Left renal cortex interstitium (tissue), 4 donors: ENCODE measurements around the gene SLC38A8. TPM values are rescaled to one million over a fixed set of nuclear protein-coding genes. Genes with fewer than 3 reads are reported as not detected.

Experiments
- DNase-seq, 4 donors: peaks; one replicate each; pipeline ENCODE4 v3.0.0-alpha.2; 2013; ENCODE audit warnings: low read depth in 4 of 4, low spot score in 2 of 4, missing footprints in 1 of 4
- polyA plus RNA-seq, 4 donors: library from polyadenylated mRNA; unstranded; fragments of 120-200 nt; gene quantifications; one replicate each; pipeline ENCODE4 v1.2.1, GENCODE V29; 2013; ENCODE audit not compliant: insufficient read length in 4 of 4

Gene SLC38A8
- polyA plus RNA-seq, 4 donors = 0.14 TPM; not detected in 3

GRCh38 chr16:84050316-84050715 is 7.7 kb upstream of the SLC38A8 start:
- DNase-seq = no peak

DNA sequence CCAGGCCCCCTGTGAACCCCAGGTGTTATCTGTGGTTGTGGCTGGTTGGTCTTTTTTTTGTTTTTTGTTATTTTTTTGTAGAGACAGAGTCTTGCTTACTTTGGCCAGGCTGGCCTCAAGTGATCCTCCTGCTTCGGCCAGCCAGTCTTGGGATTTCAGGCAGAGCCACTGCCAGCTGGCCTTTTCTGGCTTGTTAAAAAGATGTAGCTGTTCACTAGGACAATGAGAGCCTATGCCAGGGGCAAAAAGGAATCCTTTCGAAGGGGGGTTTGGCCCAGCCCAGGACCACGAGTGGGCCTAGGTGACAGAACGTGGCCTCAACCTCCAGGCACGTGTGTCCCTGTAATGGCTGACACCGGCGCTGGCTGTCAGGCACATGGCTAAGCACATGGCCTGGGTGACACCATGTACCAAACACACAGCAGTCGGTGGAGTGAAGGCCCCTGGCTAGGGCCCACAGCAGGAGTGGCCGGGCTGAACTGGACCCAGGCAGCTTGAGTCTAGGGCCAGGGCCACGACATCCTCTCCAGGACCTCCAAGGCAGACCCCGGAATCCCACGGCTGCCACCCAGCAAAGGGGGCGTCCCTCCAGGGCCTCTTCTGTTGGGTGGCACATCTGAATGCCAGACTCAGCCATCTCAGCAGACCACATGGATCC is 6.9 kb upstream of the SLC38A8 start:
- DNase-seq = no peak

GRCh38 chr16:84048871-84049270 is 6.3 kb upstream of the SLC38A8 start:
- no peak for DNase-seq

DNA sequence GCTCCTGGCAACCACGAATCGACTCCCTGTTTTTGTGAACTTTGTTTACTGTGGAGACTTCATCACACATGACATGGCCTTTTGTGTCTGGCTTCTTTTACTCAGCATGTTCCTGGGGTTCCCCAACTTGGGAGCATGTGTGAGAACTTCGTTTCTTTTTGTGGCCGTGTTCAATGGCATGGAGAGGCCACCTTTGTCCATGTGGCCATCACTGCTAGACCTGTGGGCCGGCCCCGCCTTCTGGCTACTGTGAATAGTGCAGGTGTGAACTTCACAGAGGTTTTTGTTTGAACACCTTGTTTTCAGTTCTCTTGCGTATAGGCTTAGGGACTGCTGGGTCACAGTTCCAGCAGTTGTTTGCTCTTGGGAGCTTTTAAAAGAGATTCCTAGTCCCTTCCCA is 5.7 kb upstream of the SLC38A8 start:
- DNase-seq = no peak

- no peak for DNase-seq
Measured at GRCh38 chr16:84047626-84048025, 5.0 kb upstream of the SLC38A8 start.

GRCh38 chr16:84047206-84047605 is 4.6 kb upstream of the SLC38A8 start:
- no peak for DNase-seq

DNA sequence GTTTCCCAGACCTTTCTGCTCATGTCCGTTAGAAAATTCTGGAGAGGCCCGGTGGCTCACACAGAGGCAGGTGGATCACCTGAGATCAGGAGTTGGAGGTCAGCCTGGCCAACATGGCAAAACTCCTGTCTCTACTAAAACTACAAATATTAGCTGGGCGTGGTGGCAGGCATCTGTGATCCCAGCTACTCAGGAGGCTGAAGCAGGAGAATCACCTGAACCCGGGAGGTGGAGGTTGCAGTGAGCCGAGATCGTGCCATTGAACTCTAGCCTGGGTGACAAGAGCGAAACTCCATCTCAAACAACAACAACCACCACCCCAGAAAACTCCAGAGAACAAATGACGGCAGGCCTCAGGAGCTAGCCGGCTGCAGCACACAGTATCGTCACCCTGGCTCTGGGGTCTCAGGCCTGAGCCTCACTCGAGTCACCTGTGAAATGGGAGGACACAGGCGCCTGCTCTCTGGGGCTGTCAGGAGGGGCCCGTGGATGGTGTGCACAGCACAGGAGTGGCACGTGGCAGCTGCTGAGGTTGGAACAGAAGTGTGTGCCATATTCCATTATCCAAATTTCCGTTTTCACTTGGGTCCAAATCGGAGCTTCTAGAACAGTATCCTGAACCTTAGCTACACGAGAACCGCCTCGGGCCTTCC is 3.3 kb upstream of the SLC38A8 start:
- DNase-seq = no peak

- no peak for DNase-seq
Measured at GRCh38 chr16:84045001-84045817, 2.6 kb upstream of the SLC38A8 start.

DNA sequence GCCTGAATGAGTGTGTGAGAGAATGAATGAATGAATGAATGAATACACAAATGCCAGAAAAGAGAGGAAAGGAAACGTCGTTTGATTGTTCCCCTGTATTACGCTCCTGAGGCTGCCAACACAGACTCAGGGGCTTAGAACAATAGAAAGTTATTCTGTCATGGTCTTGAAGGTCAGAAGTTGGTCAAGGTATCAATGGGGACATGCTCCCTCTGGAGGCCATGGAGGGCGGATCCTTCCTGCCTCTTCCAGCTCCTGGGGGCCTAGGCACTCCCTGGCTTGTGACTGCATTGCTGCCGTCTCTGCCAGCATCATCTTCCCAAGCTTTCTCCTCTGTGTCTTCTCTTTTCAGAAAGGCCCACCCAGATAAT is 1.5 kb upstream of the SLC38A8 start:
- DNase-seq = no peak

GRCh38 chr16:84043486-84044117 is 1.0 kb upstream of the SLC38A8 start:
- DNase-seq = no peak

- DNase-seq = no peak
Measured at GRCh38 chr16:84042879-84043485, 387 bp upstream of the SLC38A8 start.

GRCh38 chr16:84041881-84042280 is 714 bp downstream of the SLC38A8 start:
- DNase-seq = no peak

GRCh38 chr16:84040823-84041820 is 1.5 kb downstream of the SLC38A8 start:
- no peak for DNase-seq

DNA sequence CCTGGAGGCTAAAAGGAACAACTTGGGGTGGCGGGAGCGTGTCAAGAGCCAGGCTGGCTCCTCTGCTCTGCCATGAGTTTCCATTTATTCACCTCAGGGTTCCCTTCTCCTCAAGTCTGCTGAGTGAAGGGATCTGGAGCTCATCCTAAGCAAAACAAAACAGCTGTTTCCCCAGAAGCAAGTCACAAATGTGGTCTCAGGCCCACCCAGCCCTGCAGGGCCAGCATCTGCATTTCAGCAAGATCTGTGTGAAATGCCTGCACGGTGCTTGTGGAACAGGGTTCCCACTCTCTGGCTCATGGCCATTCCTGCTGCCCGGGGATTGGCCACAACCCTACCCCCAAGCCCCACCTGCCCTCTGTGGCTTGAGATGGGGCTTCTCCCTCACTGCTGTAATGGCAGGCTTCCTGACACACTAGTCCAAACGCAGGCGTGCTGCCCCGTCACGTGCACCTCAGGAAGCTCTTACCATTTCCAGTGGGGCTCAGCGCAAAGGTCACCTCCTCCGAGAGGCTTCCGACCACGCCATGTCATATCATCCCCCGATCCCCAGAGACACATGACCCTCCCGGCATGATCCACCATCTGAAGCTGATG is 2.3 kb downstream of the SLC38A8 start:
- no peak for DNase-seq

DNA sequence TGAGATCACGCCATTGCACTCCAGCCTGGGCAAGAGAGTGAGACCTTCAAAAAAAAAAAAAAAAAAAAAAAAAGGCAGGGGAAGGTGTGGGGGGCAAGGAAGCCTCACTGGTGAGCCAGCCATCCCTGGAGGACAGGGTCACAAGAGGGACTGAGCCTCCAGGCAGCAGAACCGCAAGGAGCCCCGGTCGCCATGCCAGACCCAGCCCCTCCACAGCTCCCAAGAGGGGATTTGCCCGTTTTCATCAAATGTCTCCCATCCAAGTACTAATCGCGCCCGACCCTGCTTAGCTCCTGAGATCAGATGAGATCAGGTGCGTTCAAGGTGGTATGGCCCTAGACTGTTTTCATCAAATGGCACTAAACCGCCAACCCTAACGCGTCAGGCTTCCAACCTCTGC is 2.9 kb downstream of the SLC38A8 start:
- DNase-seq = no peak

DNA sequence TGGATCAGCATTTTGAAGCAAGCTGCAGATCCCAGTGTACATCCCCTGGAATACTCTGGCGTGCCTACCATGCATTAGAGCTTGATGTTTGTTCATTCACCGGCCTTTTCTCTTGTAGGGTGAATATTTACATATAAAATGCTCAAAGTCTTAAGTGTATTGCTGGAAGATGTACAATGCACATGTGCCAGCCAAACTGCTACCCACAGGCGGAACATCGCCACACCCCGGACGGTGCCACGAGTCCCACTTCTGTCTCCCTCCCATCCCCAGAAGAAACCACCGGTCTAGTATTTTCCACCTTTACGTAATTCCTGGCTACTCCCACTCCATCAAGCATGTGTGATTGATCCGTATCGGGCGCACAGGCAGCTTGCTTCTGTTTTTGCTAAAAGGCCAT is 4.1 kb downstream of the SLC38A8 start:
- DNase-seq = no peak

DNA sequence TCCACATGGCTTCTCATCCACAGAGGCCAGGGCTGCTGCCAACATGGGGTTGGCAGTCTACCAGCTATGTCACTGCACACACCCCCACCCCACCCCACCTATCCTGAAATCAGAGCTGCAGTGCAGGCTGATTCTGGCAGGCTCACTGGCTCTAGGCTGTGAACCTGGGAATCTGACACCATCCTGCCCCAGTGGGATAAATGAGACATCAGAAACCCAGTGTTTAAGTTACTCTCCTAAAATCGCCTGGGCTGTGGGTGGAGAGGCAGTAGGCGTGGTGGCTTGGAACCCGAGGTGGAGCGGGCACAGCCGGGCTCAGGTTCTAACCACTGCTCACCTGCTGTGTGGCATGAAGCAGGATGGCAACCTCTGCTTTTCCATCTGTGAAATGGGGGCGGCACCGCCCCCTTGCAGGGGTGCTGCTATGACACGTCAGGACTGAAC is 5.6 kb downstream of the SLC38A8 start:
- DNase-seq = no peak

DNA sequence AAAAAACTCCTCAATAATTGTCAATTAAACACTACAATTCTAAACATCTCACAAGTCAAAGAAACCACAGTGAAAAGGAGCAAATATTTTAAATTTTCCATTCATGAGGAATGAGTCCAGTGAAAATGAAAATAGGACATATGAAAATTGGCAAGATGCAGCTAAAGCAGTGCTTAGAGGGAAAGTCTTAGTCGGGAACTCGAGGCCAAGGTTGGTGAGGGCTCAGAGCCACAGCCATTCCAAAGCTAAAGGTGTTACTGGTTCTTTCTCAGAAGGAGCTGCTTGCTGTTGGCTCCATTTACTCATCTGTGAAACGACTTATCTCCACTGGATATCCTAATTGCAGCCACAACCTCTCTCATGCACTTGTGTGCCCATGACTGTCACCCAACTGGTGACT is 6.5 kb downstream of the SLC38A8 start:
- no peak for DNase-seq

GRCh38 chr16:84034516-84034915 is 8.1 kb downstream of the SLC38A8 start:
- DNase-seq = no peak
